T follicular helper cell (primary cell): ENCODE data around the gene TIMMDC1.
"Not testable (repeated sequence)": the region's sequence is repeated elsewhere in the genome, so short reads cannot be mapped to it uniquely, and the experiment has no call there.

ENCODE experiments used
- DNase-seq: peaks from one replicate; pipeline ENCODE4 v3.0.0-alpha.2; 2020; ENCODE audit warnings: low read depth

Gene TIMMDC1

GRCh38 chr3:119510690-119511089 lies 12.3 kb downstream of the TIMMDC1 start:
- DNase-seq, result no peak

- no peak for DNase-seq
Measured at GRCh38 chr3:119514637-119515036, 16.3 kb downstream of the TIMMDC1 start.

GRCh38 chr3:119517112-119517511 lies 18.8 kb downstream of the TIMMDC1 start:
- no peak for DNase-seq

- no peak for DNase-seq
Measured at GRCh38 chr3:119518026-119518425, 19.7 kb downstream of the TIMMDC1 start.

GRCh38 chr3:119524931-119525662 lies 26.8 kb downstream of the TIMMDC1 start:
- no peak for DNase-seq

GRCh38 chr3:119527714-119528113 lies 29.4 kb downstream of the TIMMDC1 start:
- DNase-seq, result no peak

- no peak for DNase-seq
Measured at GRCh38 chr3:119529883-119530282, 31.5 kb downstream of the TIMMDC1 start.

GRCh38 chr3:119530456-119530855 lies 32.1 kb downstream of the TIMMDC1 start:
- DNase-seq, result no peak

GRCh38 chr3:119531151-119531550 lies 32.8 kb downstream of the TIMMDC1 start:
- no peak for DNase-seq

GRCh38 chr3:119534296-119534695 lies 35.9 kb downstream of the TIMMDC1 start:
- DNase-seq, result no peak

GRCh38 chr3:119536757-119537156 lies 38.4 kb downstream of the TIMMDC1 start:
- no peak for DNase-seq

GRCh38 chr3:119538772-119539171 lies 40.4 kb downstream of the TIMMDC1 start:
- DNase-seq, result no peak

- DNase-seq, result no peak
Measured at GRCh38 chr3:119541547-119541946, 43.2 kb downstream of the TIMMDC1 start.

GRCh38 chr3:119542168-119542767 lies 43.9 kb downstream of the TIMMDC1 start:
- no peak for DNase-seq

- DNase-seq, result no peak
Measured at GRCh38 chr3:119543147-119543546, 44.8 kb downstream of the TIMMDC1 start.

- DNase-seq, result no peak
Measured at GRCh38 chr3:119547227-119547626, 48.9 kb downstream of the TIMMDC1 start.

- no peak for DNase-seq
Measured at GRCh38 chr3:119548341-119548740, 50.0 kb downstream of the TIMMDC1 start.

- no peak for DNase-seq
Measured at GRCh38 chr3:119550192-119550910, 52.0 kb downstream of the TIMMDC1 start.

- DNase-seq, result no peak
Measured at GRCh38 chr3:119551598-119551997, 53.3 kb downstream of the TIMMDC1 start.

GRCh38 chr3:119552928-119553327 lies 54.6 kb downstream of the TIMMDC1 start:
- DNase-seq, result not testable (repeated sequence)

- DNase-seq, result no peak
Measured at GRCh38 chr3:119553823-119554415, 55.6 kb downstream of the TIMMDC1 start.

- no peak for DNase-seq
Measured at GRCh38 chr3:119555309-119555735, 57.0 kb downstream of the TIMMDC1 start.

GRCh38 chr3:119555929-119556328 lies 57.6 kb downstream of the TIMMDC1 start:
- no peak for DNase-seq
